ENCODE results near the gene SKAP1. TPM values are rescaled to one million over a fixed set of nuclear protein-coding genes. Genes with fewer than 3 reads are reported as not detected.
"Not testable (repeated sequence)": the region's sequence is repeated elsewhere in the genome, so short reads cannot be mapped to it uniquely, and the experiment has no call there.

The SKAP1 gene
- polyA plus RNA-seq, 1 of the 3 experiments (the other 2 are of a cell fraction), result not detected

DNA sequence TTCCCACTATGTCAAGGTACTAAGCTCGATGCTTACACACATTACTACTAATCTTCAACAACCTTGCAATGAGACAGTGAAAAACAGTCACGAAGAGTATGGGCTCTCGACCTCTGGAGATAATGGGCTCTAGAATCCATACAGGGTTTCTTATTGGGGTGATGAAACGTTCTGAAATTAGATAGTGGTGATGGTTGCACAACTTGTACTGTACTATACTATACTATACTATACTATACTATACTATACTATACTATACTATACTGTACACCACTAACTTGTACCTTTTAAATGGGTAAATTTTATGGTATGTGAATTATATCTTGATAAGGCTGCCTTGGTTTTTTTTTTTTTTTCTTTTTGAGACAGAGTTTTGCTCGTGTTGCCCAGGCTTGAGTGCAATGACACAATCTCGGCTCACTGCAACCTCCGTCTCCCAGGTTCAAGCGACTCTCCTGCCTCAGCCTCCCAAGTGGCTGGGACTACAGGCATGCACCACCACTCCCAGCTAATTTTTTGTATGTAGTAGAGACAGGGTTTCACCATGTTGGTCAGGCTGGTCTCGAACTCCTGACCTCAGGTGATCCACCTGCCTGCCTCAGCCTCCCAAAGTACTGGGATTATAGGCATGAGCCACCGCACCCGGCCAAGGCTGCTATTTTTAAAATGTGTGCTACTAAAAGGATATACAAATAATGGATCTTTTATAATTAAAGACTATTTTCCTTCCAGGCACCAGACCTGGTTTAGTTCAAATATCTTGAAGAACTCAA lies 69.0 kb downstream of the SKAP1 start:
- H3F3A ChIP-seq (replicated peaks; ENCODE audit: insufficient read depth); H3K9ac ChIP-seq; DNase-seq; H3K4me1 ChIP-seq (ENCODE audit: control insufficient read depth in 1 of 2, insufficient read depth in 2 of 2, low read depth in 1 of 2, low read length in 1 of 2); H4K20me1 ChIP-seq (ENCODE audit: insufficient read depth); POLR2A ChIA-PET; H3K79me2 ChIP-seq (ENCODE audit: insufficient read depth); H2AFZ ChIP-seq (ENCODE audit: low read depth); H3K9me3 ChIP-seq; H3K4me2 ChIP-seq; H3K36me3 ChIP-seq (replicated peaks in 1 of 2; ENCODE audit: control insufficient read depth in 1 of 2, insufficient read depth in 2 of 2, low read length in 1 of 2); H3K27ac ChIP-seq (ENCODE audit: low read depth in 2 of 2, low read length in 1 of 2); H3K4me3 ChIP-seq (ENCODE audit: low read depth in 2 of 2, low read length in 1 of 2); H3K9me2 ChIP-seq: not testable (repeated sequence)
- WGBS (ENCODE audit: low lambda C conversion rate), result 6% methylated on average over 11 of the region's 11 CpGs
- CTCF ChIA-PET, result interaction anchor here (1.6 to 3.5 kb wide), 4 partner anchors 9 to 232 kb away, joined by 4 to 21 read pairs (median 15); no protein-coding TSS in a partner anchor
- H3K27me3 ChIP-seq (ENCODE audit: insufficient read depth), result peaks cover 67% of the 10 kb centered on the region

DNA sequence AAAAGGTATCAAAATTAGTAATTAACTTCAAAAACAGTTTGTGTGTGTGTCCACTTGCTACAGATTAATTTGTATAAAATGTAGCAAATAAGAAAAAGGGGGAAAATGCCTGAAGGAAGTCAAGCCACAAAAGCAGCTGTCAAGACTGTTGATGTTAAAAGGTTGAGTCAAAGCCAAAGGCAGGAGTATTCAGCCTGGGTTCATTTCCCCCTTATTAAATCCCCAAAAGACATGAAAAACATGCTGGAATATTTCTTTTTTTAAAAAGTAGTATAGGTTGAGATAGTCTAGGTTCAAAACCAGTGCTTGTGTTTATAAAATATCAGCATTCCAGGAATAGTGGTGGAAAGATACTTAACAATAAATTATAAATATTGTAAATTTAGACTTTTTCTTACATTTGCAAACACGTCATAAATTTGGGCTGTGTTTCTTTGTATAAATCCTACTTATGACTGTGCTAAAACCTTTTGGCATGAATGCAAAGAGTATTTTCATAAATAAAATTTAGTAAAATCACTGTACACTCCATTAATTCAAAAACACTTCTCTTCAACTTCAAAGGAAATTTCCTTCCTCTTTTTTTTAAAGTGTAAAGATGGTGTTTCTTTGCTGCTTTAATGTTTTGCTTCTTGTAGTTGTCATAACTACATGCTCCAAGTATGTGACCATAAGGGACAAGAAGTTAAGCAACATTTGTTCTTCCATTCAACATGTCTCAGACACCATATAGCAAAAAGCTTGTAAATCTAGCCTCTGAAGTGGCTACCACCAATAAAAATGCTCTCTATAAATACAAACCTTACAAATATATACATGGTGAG lies 72.0 kb downstream of the SKAP1 start:
- no peaks in the 10 kb centered on the region for H3K9me2 ChIP-seq
- no peaks in the 10 kb centered on the region for H3K36me3 ChIP-seq (replicated peaks in 1 of 2; ENCODE audit: control insufficient read depth in 1 of 2, insufficient read depth in 2 of 2, low read length in 1 of 2)
- H3K4me2 ChIP-seq, result no peak overlapping the region
- no peaks in the 10 kb centered on the region for H3K4me1 ChIP-seq (ENCODE audit: control insufficient read depth in 1 of 2, insufficient read depth in 2 of 2, low read depth in 1 of 2, low read length in 1 of 2)
- H2AFZ ChIP-seq (ENCODE audit: low read depth), result no peak overlapping the region
- H3K27me3 ChIP-seq (ENCODE audit: insufficient read depth), result peaks cover 52% of the 10 kb centered on the region
- ChIA-PET CTCF (interaction anchor here (0.7 to 1.2 kb wide), 5 partner anchors 99 to 278 kb away, joined by 3 read pairs; no protein-coding TSS in a partner anchor), POLR2A (no interaction called here)
- DNase-seq, result no peak
- no peaks in the 10 kb centered on the region for H4K20me1 ChIP-seq (ENCODE audit: insufficient read depth)
- no peak overlapping the region for H3K27ac ChIP-seq (ENCODE audit: low read depth in 2 of 2, low read length in 1 of 2)
- no peak for TF ChIP-seq FOSL2 (IDR thresholded peaks at IDR 0.05; ENCODE audit: borderline replicate concordance, low read depth)
- TF ChIP-seq GATA2 (CRISPR knock-in tag; IDR thresholded peaks at IDR 0.05), result no peak
- no peak for TF ChIP-seq RXRA (IDR thresholded peaks at IDR 0.05; ENCODE audit: borderline replicate concordance, low read depth)
- TF ChIP-seq, protein P1, sequence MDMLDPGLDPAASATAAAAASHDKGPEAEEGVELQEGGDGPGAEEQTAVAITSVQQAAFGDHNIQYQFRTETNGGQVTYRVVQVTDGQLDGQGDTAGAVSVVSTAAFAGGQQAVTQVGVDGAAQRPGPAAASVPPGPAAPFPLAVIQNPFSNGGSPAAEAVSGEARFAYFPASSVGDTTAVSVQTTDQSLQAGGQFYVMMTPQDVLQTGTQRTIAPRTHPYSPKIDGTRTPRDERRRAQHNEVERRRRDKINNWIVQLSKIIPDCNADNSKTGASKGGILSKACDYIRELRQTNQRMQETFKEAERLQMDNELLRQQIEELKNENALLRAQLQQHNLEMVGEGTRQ (IDR thresholded peaks at IDR 0.05; ENCODE audit: borderline replicate concordance, low read depth, low read length), result no peak
- TF ChIP-seq CHD2 (IDR thresholded peaks at IDR 0.05; ENCODE audit: low read length, partially characterized antibody), result no peak
- TF ChIP-seq, protein P2, sequence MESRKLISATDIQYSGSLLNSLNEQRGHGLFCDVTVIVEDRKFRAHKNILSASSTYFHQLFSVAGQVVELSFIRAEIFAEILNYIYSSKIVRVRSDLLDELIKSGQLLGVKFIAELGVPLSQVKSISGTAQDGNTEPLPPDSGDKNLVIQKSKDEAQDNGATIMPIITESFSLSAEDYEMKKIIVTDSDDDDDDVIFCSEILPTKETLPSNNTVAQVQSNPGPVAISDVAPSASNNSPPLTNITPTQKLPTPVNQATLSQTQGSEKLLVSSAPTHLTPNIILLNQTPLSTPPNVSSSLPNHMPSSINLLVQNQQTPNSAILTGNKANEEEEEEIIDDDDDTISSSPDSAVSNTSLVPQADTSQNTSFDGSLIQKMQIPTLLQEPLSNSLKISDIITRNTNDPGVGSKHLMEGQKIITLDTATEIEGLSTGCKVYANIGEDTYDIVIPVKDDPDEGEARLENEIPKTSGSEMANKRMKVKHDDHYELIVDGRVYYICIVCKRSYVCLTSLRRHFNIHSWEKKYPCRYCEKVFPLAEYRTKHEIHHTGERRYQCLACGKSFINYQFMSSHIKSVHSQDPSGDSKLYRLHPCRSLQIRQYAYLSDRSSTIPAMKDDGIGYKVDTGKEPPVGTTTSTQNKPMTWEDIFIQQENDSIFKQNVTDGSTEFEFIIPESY (IDR thresholded peaks at IDR 0.05; ENCODE audit: borderline replicate concordance, low read depth), result no peak
- no peak for TF ChIP-seq NFIC (IDR thresholded peaks at IDR 0.05; ENCODE audit: borderline replicate concordance)
- TF ChIP-seq RAD21 (IDR thresholded peaks at IDR 0.05; ENCODE audit: low read length), result no peak
- TF ChIP-seq FOXJ3 (CRISPR knock-in tag; IDR thresholded peaks at IDR 0.05), result no peak
- TF ChIP-seq, protein P3, sequence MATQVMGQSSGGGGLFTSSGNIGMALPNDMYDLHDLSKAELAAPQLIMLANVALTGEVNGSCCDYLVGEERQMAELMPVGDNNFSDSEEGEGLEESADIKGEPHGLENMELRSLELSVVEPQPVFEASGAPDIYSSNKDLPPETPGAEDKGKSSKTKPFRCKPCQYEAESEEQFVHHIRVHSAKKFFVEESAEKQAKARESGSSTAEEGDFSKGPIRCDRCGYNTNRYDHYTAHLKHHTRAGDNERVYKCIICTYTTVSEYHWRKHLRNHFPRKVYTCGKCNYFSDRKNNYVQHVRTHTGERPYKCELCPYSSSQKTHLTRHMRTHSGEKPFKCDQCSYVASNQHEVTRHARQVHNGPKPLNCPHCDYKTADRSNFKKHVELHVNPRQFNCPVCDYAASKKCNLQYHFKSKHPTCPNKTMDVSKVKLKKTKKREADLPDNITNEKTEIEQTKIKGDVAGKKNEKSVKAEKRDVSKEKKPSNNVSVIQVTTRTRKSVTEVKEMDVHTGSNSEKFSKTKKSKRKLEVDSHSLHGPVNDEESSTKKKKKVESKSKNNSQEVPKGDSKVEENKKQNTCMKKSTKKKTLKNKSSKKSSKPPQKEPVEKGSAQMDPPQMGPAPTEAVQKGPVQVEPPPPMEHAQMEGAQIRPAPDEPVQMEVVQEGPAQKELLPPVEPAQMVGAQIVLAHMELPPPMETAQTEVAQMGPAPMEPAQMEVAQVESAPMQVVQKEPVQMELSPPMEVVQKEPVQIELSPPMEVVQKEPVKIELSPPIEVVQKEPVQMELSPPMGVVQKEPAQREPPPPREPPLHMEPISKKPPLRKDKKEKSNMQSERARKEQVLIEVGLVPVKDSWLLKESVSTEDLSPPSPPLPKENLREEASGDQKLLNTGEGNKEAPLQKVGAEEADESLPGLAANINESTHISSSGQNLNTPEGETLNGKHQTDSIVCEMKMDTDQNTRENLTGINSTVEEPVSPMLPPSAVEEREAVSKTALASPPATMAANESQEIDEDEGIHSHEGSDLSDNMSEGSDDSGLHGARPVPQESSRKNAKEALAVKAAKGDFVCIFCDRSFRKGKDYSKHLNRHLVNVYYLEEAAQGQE (IDR thresholded peaks at IDR 0.05; ENCODE audit: low read depth, low read length), result no peak
- no peak for TF ChIP-seq RCOR1 (IDR thresholded peaks at IDR 0.05; ENCODE audit: low read length)
- TF ChIP-seq, protein P4, sequence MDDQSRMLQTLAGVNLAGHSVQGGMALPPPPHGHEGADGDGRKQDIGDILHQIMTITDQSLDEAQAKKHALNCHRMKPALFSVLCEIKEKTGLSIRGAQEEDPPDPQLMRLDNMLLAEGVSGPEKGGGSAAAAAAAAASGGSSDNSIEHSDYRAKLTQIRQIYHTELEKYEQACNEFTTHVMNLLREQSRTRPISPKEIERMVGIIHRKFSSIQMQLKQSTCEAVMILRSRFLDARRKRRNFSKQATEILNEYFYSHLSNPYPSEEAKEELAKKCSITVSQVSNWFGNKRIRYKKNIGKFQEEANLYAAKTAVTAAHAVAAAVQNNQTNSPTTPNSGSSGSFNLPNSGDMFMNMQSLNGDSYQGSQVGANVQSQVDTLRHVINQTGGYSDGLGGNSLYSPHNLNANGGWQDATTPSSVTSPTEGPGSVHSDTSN (IDR thresholded peaks at IDR 0.05), result no peak
- no peak for TF ChIP-seq GABPA (IDR thresholded peaks at IDR 0.05; ENCODE audit: low read depth)
- no peak for TF ChIP-seq SIN3A (IDR thresholded peaks at IDR 0.05; ENCODE audit: borderline replicate concordance, low read depth, low read length)
- no peak overlapping the region for H3K9ac ChIP-seq
- H3K4me3 ChIP-seq (ENCODE audit: low read depth in 2 of 2, low read length in 1 of 2), result no peak overlapping the region
- no peaks in the 10 kb centered on the region for H3K79me2 ChIP-seq (ENCODE audit: insufficient read depth)
- no peaks in the 10 kb centered on the region for H3K9me3 ChIP-seq
- H3F3A ChIP-seq (replicated peaks; ENCODE audit: insufficient read depth), result no peaks in the 10 kb centered on the region
- WGBS (ENCODE audit: low lambda C conversion rate), result 5% methylated on average over 1 of the region's 1 CpG

All from SK-N-SH (cell line).